K562 (cell line): ENCODE measurements around the gene LETM1. TPM values are rescaled to one million over a fixed set of nuclear protein-coding genes. Genes with fewer than 3 reads are reported as not detected.

Source experiments
- ATF1 ChIP-seq, 2 experiments: fragments of 450-650 bp in 1 of 2; IDR thresholded peaks; 2 replicates each; pipeline ENCODE4 v1.6.1; 2016; ENCODE audit warnings: missing compliant biosample characterization in 1 of 2, missing genetic modification characterization in 1 of 2
- CHD7 ChIP-seq: fragments of 200-600 bp; sonication (generic); IDR thresholded peaks from one replicate; pipeline ENCODE4 v1.6.1; 2012; ENCODE audit warnings: mild to moderate bottlenecking, low read depth, low read length, inconsistent platforms
- HMBOX1 ChIP-seq: sonication (generic); IDR thresholded peaks from 2 replicates; pipeline ENCODE4 v1.6.1; 2016
- IRF9 ChIP-seq: fragments of 450-650 bp; IDR thresholded peaks from 2 replicates; pipeline ENCODE4 v1.6.1; 2016; ENCODE audit warnings: missing biosample characterization, missing genetic modification characterization
- LEF1 ChIP-seq: fragments of 450-650 bp; IDR thresholded peaks from 2 replicates; pipeline ENCODE4 v1.6.1; 2016; ENCODE audit warnings: mild to moderate bottlenecking
- NFE2 ChIP-seq: IDR thresholded peaks from 2 replicates; pipeline ENCODE4 v1.6.1; 2014; ENCODE audit warnings: antibody characterized with exemption, low read depth
- RBBP5 ChIP-seq: fragments of 200-600 bp; sonication (generic); IDR thresholded peaks from 2 replicates; pipeline ENCODE4 v1.6.1; 2012; ENCODE audit warnings: borderline replicate concordance, mild to moderate bottlenecking, low read length, control low read depth, inconsistent platforms; ENCODE audit not compliant: insufficient read depth, poor library complexity, severe bottlenecking
- SP1 ChIP-seq: sonication (generic); formaldehyde crosslinking; IDR thresholded peaks from 2 replicates; pipeline ENCODE4 v1.8.1; 2022; ENCODE audit warnings: mild to moderate bottlenecking, missing genetic modification reagents
- TAF1 ChIP-seq: IDR thresholded peaks from 2 replicates; pipeline ENCODE4 v1.6.1; 2011; ENCODE audit warnings: mild to moderate bottlenecking, low read length, moderate library complexity; ENCODE audit not compliant: insufficient read depth, control insufficient read depth, severe bottlenecking; ENCODE audit errors: extremely low read depth
- TCFL5 ChIP-seq: fragments of 250-450 bp; sonication (Bioruptor Pico); conservative IDR thresholded peaks from 2 replicates; pipeline ENCODE4 v1.6.1; 2021; ENCODE audit warnings: mild to moderate bottlenecking, moderate library complexity, matching md5 sums
- WHSC1 ChIP-seq: IDR thresholded peaks from one replicate; pipeline ENCODE4 v1.6.1; 2012; ENCODE audit warnings: low read length, control low read depth, inconsistent platforms
- YY1 ChIP-seq, 3 experiments: IDR thresholded peaks; 2 replicates each; pipeline ENCODE4 v1.6.1; 2011; ENCODE audit warnings: low read length in 2 of 3, mild to moderate bottlenecking in 2 of 3, moderate library complexity in 2 of 3, borderline replicate concordance in 1 of 3, control low read depth in 1 of 3, low read depth in 1 of 3; ENCODE audit not compliant: insufficient read depth in 3 of 3, insufficient replicate concordance in 2 of 3, control insufficient read depth in 1 of 3, insufficient read length in 1 of 3; ENCODE audit errors: extremely low read depth in 1 of 3
- ZNF224 ChIP-seq: sonication (generic); formaldehyde crosslinking; IDR thresholded peaks from 2 replicates; pipeline ENCODE4 v1.8.0; 2022; ENCODE audit warnings: mild to moderate bottlenecking, missing genetic modification reagents
- polyA plus RNA-seq, 8 experiments: library from polyadenylated mRNA; depleted of rRNA in 4 of 8; stranded (reverse) in 5 of 8; unstranded in 3 of 8; fragments of >200 nt; fragmentation: Nextera tagmentation in 2 of 8; fragmentation: Illumina TruSeq in 1 of 8; extraction: Ambion mirVana in 2 of 8; extraction: Trizol in 1 of 8; gene quantifications; 2 replicates each; pipeline versions ENCODE4 v1.2.1 to v1.2.3, GENCODE V29; 2011 to 2014; ENCODE audit warnings: inconsistent platforms in 1 of 8, missing spikeins in 1 of 8
- total RNA-seq, 7 experiments: library from RNA; depleted of rRNA in 6 of 7; stranded (reverse); fragments of >200 nt in 6 of 7; fragmentation: Illumina TruSeq in 2 of 7; extraction: Trizol in 2 of 7; gene quantifications; 2 replicates each; pipeline versions ENCODE4 v1.2.1 to v1.2.3, GENCODE V29; 2011 to 2021; ENCODE audit warnings: low replicate concordance in 1 of 7

LETM1 gene
- total and polyA plus RNA-seq, 9 of the 15 experiments (the other 6 are each of a cell fraction or from before 2014, with no cell fraction given) = 3.9 to 109 (median 35.0) TPM

- TF ChIP-seq IRF9 (tag) (no peak), SP1 (no peak), YY1 (IDR thresholded peaks at IDR 0.05; ENCODE audit: borderline replicate concordance in 1 of 3, control insufficient read depth in 1 of 3, extremely low read depth in 1 of 3, insufficient read depth in 3 of 3, insufficient read length in 1 of 3, insufficient replicate concordance in 2 of 3, low read depth in 1 of 3, low read length in 2 of 3) (peak in 1 of 3 experiments; percentile 0), HMBOX1 (no peak), CHD7 (no peak), ZNF224 (CRISPR knock-in tag) (no peak), NFE2 (no peak), WHSC1 (no peak), TCFL5 (no peak), LEF1 (no peak), RBBP5 (peak; percentile 81), ATF1 (CRISPR knock-in tag; IDR thresholded peaks at IDR 0.05) (0 out of 2 replicates have a peak, but pooled peaks have one; percentile 18), ATF1 (tag; IDR thresholded peaks at IDR 0.05) (no peak), TAF1 (no peak)
Observed at GRCh38 chr4:1855333-1856070, 454 bp downstream of the LETM1 start (continued).
